Osteoblast (primary cell): ENCODE data around the gene RGS9BP. TPM values are rescaled to one million over a fixed set of nuclear protein-coding genes. Genes with fewer than 3 reads are reported as not detected.
"Not testable (repeated sequence)": the region's sequence is repeated elsewhere in the genome, so short reads cannot be mapped to it uniquely, and the experiment has no call there.

Source experiments
- DNase-seq: peaks from one replicate; pipeline ENCODE4 v3.0.0; 2011; ENCODE audit warnings: low spot score, mixed read lengths; ENCODE audit not compliant: insufficient read length; ENCODE audit errors: missing footprints
- H2AFZ ChIP-seq: 2 replicates; pipeline ENCODE4 v1.6.0; 2011; ENCODE audit warnings: mild to moderate bottlenecking, low read length
- H3K27ac ChIP-seq: 2 replicates; pipeline ENCODE4 v1.5.1; 2011; ENCODE audit warnings: mild to moderate bottlenecking, low read depth, low read length, moderate library complexity
- H3K27me3 ChIP-seq: 2 replicates; pipeline ENCODE4 v1.6.0; 2012; ENCODE audit warnings: mild to moderate bottlenecking, control low read depth, inconsistent platforms, low read length, moderate library complexity; ENCODE audit not compliant: insufficient read depth
- H3K36me3 ChIP-seq: 2 replicates; pipeline ENCODE4 v1.5.1; 2011; ENCODE audit warnings: mild to moderate bottlenecking, low read length, control low read depth, moderate library complexity; ENCODE audit not compliant: insufficient read depth
- H3K4me1 ChIP-seq: 2 replicates; pipeline ENCODE4 v1.5.1; 2011; ENCODE audit warnings: mild to moderate bottlenecking, low read length, control low read depth, moderate library complexity; ENCODE audit not compliant: insufficient read depth
- H3K4me2 ChIP-seq: 2 replicates; pipeline ENCODE4 v1.6.0; 2011; ENCODE audit warnings: mild to moderate bottlenecking, low read length; ENCODE audit not compliant: insufficient read depth
- H3K4me3 ChIP-seq: fragments of 200-600 bp; sonication (generic); 3 replicates; pipeline ENCODE4 v1.5.1; 2012; ENCODE audit warnings: mild to moderate bottlenecking, low read length, inconsistent platforms; ENCODE audit not compliant: insufficient read depth
- H3K79me2 ChIP-seq: 2 replicates; pipeline ENCODE4 v1.6.0; 2012; ENCODE audit warnings: mild to moderate bottlenecking, low read length, control low read depth, inconsistent platforms; ENCODE audit not compliant: insufficient read depth
- H3K9me3 ChIP-seq: 2 replicates; pipeline ENCODE4 v1.5.1; 2011; ENCODE audit warnings: low read depth, low read length, control low read depth
- H4K20me1 ChIP-seq: 2 replicates; pipeline ENCODE4 v1.6.0; 2012; ENCODE audit warnings: mild to moderate bottlenecking, low read length, control low read depth; ENCODE audit not compliant: insufficient read depth
- total RNA-seq: library from RNA; depleted of rRNA; stranded (reverse); fragments of >200 nt; gene quantifications from 2 replicates; pipeline ENCODE4 v1.2.3, GENCODE V29; 2012
- TF ChIP-seq, protein P1 (sequence below): IDR thresholded peaks from 2 replicates; pipeline ENCODE4 v1.5.1; 2011; ENCODE audit warnings: mild to moderate bottlenecking, low read depth, low read length, moderate library complexity; ENCODE audit errors: extremely low read depth

RGS9BP gene
- total RNA-seq, 1 donor = 0.72 TPM

DNA sequence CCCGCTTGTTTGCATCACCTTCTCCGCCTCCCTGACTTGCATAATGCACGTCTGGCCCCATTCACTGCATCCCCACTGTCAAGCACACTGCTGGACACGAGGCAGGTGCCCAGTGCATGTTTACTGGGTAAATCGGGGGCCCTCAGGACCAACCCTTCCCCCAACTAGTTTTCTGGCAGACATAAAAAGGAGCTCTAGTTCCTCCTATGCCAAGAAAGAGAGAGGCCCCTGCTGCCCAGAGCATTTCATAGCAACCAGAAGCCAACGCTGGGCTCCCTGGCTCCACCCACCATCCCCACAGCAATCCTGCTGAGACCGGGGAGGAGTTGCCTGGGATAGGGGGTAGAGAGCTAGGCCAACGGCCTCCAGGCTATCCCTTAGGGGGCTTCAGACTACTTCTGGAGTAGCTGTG, 23.9 kb upstream of the RGS9BP start:
- Histone ChIP-seq H3K79me2 (peaks cover 7% of the 10 kb centered on the region), H3K27ac (no peak overlapping the region), H2AFZ (no peak overlapping the region), H3K36me3 (peaks cover 9% of the 10 kb centered on the region), H3K4me1 (no peaks in the 10 kb centered on the region), H3K9me3 (no peaks in the 10 kb centered on the region), H3K4me3 (no peak overlapping the region), H3K4me2 (no peak overlapping the region), H4K20me1 (no peaks in the 10 kb centered on the region), H3K27me3 (no peaks in the 10 kb centered on the region)
- DNase-seq = peak; percentile 80
- TF ChIP-seq, protein P1, sequence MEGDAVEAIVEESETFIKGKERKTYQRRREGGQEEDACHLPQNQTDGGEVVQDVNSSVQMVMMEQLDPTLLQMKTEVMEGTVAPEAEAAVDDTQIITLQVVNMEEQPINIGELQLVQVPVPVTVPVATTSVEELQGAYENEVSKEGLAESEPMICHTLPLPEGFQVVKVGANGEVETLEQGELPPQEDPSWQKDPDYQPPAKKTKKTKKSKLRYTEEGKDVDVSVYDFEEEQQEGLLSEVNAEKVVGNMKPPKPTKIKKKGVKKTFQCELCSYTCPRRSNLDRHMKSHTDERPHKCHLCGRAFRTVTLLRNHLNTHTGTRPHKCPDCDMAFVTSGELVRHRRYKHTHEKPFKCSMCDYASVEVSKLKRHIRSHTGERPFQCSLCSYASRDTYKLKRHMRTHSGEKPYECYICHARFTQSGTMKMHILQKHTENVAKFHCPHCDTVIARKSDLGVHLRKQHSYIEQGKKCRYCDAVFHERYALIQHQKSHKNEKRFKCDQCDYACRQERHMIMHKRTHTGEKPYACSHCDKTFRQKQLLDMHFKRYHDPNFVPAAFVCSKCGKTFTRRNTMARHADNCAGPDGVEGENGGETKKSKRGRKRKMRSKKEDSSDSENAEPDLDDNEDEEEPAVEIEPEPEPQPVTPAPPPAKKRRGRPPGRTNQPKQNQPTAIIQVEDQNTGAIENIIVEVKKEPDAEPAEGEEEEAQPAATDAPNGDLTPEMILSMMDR = no peak

DNA sequence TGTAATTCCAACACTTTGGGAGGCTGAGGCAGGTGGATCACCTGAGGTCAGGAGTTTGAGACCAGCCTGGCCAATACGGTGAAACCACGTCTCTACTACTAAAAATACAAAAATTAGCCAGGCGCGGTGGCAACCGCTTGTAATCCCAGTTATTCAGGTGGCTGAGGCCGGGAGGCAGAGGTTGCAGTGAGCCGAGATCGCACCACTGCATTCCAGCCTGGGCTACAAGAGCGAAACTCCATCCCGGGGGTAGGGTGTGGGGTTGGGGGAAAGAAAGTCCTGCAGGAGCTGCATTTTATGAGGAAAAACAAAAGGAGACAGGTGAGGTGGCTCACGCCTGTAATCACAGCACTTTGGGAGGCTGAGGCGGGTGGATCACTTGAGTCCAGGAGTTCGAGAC, 23.3 kb upstream of the RGS9BP start:
- not testable (repeated sequence) for H3K9me3 ChIP-seq, H4K20me1 ChIP-seq, H3K27ac ChIP-seq, H3K36me3 ChIP-seq, H3K4me3 ChIP-seq, H3K27me3 ChIP-seq, H2AFZ ChIP-seq, DNase-seq, H3K79me2 ChIP-seq, H3K4me1 ChIP-seq, H3K4me2 ChIP-seq

DNA sequence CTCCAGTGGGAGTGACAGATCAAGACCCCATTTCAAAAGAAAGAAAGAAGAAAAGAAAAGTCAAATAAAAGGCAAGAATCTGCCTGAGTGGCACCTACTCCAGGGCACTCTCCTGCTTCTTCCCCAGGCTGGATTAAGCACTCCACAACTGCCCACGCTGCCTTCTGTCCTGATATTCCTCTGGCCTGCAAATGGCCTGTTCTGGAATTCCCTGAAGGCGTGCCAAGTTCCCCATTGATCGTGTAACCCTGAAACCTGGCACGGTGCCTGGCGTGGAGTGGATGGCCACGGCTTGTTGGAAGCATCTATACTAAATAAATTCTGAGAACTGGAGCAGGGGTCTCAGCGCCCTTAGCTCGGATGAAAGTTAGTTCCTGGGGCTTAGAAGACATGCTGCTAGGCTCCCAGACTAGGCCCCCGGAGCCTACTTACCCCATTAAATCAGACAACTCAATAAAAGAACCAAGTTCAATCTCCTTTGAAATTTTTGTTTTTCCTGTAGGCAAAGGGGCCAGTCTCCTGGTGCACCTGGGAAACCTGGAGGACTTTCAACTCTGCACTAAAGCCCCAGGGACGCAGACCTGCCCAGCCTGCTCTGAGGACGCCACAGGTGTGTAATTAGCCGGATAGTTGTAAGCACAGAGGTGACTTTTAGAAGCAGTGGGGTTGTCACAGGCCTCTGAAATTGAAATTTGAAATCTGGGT, 22.6 kb upstream of the RGS9BP start:
- H3K4me3 ChIP-seq = no peak overlapping the region
- no peaks in the 10 kb centered on the region for H3K9me3 ChIP-seq
- H3K36me3 ChIP-seq = peaks cover 9% of the 10 kb centered on the region
- TF ChIP-seq, protein P1 = no peak
- H3K4me1 ChIP-seq = no peaks in the 10 kb centered on the region
- no peak overlapping the region for H3K4me2 ChIP-seq
- H3K79me2 ChIP-seq = peaks cover 7% of the 10 kb centered on the region
- DNase-seq = peak; percentile 47
- no peak overlapping the region for H2AFZ ChIP-seq
- H3K27me3 ChIP-seq = no peaks in the 10 kb centered on the region
- no peaks in the 10 kb centered on the region for H4K20me1 ChIP-seq
- no peak overlapping the region for H3K27ac ChIP-seq

DNA sequence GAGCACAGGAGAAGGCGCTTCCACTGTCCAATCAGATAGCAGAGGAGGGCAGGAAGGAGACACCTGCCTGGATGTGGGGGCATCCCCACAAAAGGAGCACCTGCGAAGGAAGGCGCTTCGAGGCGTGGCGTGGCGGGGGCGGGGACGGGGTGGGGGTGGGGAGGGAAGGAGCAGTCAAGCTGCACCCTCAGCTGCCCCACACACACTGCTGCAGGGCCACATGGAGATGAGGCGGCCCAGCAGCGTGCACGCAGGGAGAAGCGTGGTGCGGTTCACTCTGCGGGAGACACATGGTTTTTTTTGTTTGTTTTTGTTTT, 22.1 kb upstream of the RGS9BP start:
- no peaks in the 10 kb centered on the region for H3K4me1 ChIP-seq
- H2AFZ ChIP-seq = no peak overlapping the region
- no peaks in the 10 kb centered on the region for H4K20me1 ChIP-seq
- no peak overlapping the region for H3K4me3 ChIP-seq
- TF ChIP-seq, protein P1 = no peak
- no peaks in the 10 kb centered on the region for H3K9me3 ChIP-seq
- peaks cover 7% of the 10 kb centered on the region for H3K79me2 ChIP-seq
- no peak overlapping the region for H3K27ac ChIP-seq
- no peak overlapping the region for H3K4me2 ChIP-seq
- H3K27me3 ChIP-seq = no peaks in the 10 kb centered on the region
- peaks cover 9% of the 10 kb centered on the region for H3K36me3 ChIP-seq
- DNase-seq = no peak

DNA sequence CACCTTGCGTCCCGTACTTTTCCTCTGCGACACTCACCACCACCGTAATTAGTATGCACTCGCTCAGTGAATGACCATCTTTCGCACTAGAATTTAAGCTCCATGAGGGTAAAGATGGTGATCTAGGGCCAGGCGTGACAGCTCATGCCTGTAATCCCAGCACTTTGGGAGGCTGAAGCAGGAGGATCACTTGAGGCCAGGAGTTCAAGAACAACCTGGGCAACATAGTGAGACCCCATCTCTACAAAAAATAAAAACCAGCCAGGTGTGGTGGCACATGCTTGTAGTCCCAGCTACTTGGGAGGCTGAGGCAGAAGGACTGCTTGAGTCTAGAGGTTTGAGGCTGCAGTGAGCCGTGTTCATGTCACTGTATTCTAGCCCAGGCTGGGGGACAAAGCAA, 19.3 kb upstream of the RGS9BP start:
- not testable (repeated sequence) for H3K9me3 ChIP-seq, H3K4me1 ChIP-seq, H3K27ac ChIP-seq, H4K20me1 ChIP-seq, H3K4me2 ChIP-seq, DNase-seq, H3K36me3 ChIP-seq, H3K27me3 ChIP-seq, H2AFZ ChIP-seq, H3K4me3 ChIP-seq
- peaks cover 25% of the 10 kb centered on the region for H3K79me2 ChIP-seq
